GM18508 (cell line): ENCODE measurements around the gene PDGFB.

Source experiments
- ATAC-seq: cut with Tn5 transposase; IDR thresholded peaks from one replicate; pipeline ENCODE4 v1.9.1; 2021; ENCODE audit warnings: moderate number of reproducible peaks; ENCODE audit not compliant: insufficient read depth, unreplicated experiment

PDGFB gene

DNA sequence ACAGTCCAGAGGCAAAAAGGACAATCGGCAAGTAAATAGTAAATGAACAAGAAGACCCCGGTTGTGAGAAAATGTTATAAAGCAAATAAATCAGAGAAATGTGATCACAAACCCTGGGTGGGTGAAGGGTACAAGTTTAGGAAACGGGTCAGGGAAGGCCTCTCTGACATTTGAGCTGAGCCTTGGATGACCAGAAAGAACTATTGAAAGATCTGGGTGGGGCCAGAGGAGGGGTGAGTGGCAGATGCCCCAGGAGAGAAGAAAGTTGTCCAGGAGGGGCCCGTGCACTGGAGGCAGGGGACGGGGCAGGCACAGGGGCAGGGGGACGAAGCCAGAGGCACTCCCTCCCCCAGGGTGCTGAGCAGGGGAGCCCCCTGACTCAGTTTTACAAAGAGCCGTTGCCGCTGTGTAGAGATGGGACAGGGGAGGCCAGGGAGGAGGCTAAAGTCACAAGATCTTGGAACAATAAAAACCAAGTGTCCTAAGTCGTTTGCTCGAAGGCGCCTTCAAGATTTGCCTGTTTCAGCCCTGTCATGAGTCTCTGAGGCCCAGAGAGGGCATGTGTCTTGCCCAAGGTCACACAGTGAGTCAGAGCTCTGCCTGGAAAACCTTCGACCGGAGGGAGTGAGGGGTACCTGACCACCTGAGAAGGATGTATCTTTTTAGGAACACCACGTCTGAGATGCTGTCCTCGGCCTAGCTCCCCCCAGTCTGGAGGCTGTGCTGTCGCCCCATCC is 10.8 kb upstream of the PDGFB start:
- no peak for ATAC-seq

DNA sequence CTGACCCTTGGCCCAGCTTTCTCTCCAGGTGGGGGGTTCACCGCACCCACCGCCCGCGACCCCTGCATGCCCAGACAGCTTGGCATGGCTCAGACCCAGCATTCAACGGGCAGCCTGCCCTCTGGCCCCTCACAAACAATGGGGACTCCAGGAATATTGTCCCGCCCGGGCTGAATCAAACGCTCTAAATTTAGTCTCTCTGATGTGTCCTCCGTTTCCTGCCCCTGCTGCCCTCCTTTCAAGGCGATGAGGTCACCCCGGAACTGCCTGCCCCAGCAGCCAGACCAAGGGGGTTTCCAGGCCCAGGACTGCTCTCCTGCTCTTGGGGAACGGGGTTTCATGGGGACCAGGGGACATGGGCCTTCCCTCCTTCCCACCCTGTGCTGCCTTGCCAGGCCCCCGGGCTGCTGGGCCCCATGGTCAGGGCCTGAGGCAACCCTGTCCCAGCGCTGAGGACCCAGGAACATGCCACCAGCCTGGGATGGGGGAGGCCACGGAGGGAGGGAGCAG is 10.1 kb upstream of the PDGFB start:
- ATAC-seq, result no peak

DNA sequence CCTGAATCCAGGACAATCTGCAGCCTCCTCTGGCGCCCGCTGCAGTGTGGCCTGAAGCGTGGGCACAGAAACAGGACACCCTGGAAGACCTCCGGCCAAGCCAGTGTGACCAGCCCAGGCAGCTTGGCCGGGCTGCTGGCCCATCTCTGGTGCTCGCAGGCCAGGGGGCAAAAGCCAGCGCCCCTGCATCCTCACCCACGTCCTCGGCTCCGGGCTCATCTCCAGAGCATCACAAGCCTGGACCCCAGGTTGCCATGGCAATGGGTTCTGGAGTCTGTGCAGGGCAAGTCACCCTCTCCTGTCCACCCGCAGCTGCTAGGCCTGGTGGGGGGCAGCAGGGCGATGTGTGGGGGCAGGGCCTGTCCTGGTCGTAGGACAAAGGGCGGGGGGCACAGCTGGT is 9.3 kb upstream of the PDGFB start:
- ATAC-seq, result no peak

DNA sequence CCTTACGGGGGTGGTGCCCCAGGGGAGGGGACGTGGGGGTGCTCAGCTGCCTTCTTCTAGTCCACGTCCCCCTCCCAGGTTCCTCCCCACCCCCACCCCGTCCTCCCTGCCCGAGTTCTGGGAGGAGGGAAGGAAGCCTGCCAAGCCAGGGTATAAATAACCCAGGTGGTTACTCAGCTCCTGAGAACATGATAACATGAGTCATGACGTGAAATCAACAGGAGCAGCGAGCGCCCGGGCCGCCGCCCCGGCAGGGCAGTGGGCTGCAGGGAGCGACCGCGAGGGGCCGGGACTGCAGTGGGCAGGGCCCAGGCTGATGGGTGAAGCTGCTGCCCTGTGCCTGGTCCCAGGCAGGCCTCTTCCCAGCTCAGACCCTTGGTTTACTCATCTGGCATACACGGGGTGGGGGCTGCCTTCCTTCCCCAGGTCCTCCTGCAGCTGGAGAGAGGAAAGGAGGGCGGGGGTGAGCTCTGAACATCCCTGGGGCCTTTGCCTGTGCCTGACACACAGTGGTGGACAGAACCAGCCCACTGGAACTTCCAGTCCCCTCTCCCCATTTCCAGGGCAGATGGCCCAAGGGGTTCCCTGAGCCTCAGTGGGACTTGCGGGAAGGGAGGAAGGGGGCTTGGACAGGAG is 8.8 kb upstream of the PDGFB start:
- ATAC-seq, result no peak

DNA sequence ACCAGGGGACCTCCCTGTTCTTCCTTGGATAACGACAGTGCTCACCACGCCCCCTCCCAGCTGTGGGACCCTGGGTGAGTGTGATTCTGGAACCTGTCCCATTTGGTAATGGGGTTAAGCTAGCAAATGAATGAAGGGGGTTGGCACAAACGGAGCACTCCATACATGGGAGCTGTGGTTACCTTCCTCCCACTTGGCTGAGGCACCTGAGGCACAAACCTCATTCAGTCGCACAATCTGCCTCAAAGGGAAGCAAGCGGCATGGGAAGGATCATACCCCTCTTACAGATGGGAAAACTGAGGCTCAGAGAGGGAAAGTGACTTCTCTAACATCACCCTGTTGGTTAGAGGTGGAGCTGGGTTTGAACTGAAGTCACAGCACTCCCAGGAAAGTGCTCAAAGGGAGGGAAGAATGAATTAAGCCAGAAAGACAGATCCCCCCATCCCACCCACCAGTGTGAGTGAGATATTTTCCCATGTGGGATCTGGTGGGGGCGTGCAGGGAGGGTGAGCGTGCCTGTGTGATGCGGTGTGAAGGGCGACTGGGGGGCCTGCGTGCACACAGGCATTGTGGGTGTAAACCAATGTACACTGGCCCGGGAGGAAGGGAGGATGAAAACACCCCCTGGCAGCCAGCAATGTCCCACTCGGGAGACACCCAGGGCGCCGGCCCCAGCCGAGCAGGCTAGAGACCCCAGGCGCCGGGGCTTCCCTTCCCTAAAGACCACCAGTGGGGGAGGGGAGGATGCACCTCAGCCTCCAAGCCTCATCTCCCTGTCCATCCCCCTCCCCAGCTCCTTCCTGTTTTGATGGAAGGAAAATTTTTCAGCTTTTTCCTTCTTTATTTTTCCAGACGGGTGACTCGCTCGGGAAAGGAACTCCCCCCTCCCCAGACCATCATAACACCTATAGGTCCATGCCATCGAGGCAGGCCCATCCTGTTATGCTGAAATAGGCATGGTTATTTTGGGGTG is 8.0 kb upstream of the PDGFB start:
- ATAC-seq, result no peak

DNA sequence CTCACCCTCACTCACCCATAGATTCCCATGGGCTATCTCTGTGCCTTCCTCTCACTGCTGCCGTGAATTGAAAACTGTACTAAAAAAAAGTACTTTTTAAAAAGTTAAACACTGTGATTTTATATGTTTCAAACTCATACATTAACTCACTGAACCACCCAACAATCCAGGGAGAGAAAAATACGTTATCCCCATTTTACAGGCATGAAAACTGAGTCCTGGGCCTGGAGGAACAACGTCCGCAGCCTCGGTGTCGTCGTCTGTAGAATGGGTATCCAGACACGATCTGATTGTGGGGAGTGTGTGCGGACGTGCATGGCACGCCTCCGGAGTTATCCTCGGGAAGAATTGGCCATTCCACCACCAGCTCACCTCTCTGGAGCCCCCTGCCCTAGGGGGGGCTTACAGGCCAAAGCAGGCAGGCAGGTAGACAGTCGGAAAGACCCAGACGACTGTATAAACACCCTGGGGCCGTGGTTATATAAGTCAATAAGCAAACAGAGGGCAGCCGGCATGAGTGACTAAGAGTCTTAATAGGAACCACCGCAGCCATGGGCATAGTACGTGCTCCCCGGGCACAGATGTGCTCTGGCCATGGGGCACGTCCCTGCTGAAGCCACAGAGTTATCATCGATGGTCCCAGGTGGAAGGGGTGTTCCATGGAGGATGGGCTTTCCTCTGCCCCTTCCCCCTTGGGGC is 7.1 kb upstream of the PDGFB start:
- no peak for ATAC-seq

DNA sequence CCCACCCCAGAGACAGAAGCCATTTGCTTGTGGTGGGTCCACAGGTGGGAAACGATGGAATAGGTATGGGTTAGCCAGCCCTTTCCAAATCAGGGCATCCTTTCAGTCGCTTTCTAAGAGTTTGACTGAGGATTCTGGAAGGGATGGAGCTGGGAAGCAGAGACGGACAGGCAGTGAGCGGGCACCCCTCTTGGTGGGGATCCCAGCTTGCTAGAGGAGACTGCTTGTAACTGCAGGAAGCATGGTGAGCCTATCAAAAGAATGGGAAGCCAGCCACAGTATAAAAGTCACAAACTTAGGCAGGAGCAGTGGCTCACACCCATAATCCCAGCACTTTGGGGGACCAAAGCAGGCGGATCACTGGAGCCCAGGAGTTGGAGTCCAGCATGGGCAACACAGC is 6.1 kb upstream of the PDGFB start:
- ATAC-seq, result no peak

DNA sequence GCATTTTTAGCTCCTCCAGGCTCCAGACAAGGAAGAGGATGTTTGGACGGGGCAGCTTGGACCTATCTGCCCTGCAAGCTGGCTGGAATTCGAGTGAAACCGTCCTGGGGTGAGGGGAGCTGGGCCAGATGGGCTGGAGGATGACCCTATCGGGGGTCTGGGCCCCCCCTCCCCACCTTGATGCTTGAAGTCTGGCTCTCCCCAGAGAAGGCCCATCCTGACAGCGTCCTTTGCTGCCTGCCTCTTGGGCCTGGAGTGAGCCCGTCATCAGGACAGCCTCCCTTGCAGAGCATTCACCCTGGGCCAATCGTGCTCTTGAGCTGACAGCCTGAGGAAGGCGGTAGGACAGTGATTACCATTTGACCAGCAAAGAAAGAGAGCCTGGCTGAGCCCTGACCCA is 5.3 kb upstream of the PDGFB start:
- no peak for ATAC-seq

DNA sequence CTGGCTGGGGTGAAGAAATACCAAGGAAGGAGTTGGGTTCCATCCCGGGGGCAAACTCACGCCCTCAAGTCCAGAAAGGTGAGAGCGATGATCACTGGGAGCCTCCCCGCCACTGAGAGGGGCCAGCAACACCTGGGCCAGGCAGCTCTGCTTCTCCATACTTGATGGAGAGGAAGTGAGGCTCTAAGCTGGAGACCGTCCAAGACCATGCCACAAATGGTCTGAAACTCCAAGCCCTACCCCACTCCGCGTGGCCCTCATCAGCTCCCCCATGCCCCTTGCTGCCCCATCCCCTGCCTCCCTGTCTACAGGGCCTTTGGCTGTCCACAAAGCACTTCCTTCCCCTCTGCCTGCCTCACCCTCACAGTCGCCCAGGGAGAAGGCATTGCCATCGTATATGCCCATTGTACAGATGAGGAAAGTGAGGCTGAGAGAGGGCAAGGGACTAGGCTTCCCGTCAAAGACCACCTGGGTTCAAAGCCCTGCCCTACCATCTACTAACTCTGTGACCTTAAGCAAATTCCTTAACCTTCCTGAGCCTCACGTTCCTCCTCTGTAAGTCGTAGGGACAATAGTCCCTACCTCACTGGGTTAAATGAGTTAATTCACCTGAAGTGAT is 4.4 kb upstream of the PDGFB start:
- ATAC-seq, result no peak

DNA sequence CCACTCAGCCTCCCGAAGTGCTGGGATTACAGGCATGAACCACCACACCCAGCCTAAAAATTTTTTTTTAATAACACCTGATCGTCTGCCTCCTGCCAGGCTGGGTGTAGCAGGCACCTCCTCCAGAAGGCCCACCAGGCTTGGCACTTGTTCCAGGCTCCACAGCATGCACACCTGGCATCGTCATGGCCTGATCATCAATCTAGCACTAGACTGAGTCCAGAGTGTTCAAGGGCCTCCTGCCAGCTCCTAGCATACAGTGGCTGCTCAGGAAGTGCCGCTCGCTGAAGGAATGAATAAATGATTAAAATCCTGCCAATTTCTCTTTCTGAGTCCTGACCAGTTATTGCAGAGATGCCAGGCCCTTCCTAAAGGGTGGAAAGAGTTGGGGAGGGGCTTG is 3.5 kb upstream of the PDGFB start:
- ATAC-seq, result no peak

DNA sequence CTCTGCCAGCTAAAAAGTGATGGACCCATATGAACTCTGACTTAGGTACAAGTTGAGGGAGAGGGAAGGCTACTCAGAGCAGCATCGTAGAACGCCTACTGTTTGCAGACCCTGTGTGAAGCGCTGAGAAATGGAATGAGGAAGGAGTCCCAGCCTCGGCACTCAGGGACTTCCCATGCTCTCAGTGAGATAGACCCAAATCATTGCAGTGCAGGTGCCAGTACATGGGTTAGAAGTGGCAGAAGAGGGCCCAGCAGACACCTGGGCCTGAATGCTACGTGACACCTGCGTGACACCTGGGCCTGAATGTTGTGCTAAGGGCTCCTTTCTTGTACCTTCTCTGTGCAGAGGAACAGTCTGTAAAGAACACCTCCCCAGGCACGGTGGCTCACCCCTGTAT is 2.6 kb upstream of the PDGFB start:
- ATAC-seq, result no peak

DNA sequence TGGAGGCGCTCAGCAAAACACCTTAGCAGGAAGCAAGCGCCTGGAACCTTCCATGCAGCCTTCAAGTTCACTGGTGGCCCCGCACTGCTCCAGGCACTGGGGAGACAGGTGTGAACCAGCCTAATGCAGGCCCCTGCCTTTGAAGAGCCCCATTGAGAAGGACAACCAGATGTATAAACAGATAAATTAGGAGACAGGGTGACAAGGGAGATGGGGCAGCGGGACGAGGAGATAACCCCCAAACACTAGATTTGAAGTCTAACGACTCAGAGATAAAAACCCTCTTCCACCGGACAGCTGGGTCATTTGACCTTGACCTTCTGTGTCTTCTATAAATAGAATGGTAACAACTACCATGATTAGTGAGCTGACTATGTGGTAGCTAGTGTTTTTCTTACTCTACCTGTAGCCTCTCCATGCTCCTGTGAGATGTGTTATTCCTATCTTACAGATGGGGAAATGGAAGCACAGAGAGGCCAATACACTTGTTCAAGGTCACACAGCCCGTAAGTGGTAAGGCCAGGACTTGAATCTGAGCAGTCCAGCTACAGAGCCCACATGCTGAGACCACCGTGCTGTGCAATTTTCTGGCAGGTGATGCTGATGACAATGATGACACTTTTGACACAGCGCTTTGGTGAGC is 2.0 kb upstream of the PDGFB start:
- no peak for ATAC-seq

DNA sequence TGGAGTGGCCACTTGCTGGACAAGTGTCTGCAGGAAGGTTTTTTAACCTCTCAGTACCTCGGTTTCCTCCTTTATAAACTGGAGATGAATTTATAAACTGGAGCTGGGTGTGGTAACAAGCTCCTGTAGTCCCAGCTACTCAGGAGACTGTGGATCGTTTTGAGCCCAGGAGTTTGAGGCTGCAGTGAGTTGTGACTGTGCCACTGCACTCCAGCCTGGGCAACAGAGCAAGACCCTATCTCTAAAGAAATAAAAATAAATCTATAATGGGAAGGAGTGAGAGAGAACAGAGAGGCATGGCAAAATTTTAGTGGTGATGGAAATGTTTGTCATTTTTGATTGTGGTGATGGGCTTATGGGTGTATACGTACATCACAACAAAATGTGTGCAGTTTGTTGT is 1.4 kb upstream of the PDGFB start:
- ATAC-seq, result no peak

DNA sequence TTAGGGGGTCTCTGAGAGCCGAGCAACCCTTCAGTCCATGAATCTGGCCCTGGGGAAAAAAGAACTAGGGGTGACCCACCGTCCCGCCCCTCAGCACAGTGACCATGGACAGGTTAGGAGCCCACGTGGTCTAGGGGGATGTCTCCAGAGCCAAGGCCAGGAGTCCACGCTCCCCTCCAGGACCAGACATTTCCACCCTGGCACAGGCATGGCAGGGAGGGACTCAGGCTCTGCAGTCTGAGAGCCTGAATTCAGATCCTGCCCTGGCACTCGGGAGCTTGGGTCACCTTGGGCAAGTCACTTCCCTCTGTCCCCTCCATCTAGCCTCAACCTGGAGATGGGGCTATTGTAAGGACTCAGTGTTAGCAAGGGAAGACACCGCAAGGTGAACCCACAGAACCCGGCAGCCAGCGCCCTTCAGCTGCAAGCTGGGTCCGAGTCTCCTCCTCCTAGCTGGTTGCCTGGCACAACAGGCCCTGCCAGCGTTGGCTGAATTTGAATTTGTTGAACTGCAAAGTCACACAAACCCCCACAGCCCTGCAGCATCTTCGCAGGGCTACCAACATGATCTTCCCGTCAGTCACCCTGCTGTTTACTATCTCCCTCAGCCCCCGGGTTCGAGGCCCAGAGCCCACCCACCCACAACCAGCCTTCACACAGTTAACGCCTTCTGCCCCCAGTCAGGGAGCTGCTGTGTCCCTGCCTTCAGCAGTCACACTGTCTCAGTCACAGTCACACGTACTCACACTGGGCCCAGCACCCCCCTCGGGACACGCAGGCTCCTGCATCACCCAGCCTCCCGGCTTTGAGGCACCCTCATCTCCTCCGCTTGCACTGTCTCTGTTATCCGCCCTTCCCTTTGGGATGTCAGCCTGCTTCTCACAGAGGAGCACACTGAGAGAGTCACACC is 603 bp upstream of the PDGFB start:
- no peak for ATAC-seq

DNA sequence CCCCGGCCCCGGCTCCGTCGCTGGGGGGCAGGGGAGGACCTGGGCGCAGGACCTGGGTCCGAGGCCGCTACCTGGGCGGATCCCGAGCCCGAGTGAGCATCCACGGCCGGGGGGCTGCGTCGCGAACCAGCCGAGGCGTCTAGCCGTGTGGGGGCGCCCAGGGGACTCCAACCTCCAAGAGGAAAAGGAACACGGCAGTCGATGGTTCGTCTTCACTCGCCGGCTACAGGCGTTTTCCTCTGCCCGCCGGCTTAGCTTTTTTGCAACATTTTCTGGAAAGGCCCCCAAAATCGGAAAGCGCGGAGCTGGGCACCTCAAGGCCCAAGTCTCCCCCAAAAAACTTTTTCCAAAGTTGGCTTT is 666 bp downstream of the PDGFB start:
- ATAC-seq, result no peak

DNA sequence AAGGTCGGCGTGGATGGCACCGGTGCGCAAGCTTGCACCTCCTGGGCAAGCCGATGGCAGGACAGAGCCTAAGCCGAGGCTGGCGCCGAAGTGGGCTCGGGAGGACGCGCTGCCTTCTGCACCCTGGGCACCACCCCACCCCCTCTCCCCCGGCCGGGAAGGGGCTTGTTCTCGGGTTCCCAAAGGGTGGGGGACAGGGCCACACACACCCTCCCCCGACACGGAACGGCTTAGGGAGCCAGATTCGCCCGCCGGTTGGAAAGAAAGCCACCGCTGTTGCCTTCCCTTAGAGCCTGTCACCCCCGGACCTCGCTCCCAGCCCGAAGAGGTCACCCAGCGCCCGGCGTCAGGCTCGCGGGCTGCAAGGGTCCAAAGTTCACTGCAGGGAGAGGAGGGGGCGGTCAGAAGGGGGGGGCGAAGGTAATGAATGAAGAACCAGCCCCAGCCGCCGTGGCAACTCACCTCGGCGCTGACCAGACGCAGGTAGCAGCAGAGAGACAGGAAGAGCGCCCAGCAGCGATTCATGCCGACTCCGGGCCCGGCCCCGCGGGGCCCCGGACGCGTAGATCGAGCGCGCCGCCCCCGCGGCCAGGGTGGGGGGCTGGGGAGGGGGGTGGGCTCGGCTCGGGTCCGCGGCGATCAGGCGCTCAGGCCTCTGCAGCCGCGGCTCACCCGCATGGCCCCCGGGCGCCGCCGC is 1.2 kb downstream of the PDGFB start:
- no peak for ATAC-seq

DNA sequence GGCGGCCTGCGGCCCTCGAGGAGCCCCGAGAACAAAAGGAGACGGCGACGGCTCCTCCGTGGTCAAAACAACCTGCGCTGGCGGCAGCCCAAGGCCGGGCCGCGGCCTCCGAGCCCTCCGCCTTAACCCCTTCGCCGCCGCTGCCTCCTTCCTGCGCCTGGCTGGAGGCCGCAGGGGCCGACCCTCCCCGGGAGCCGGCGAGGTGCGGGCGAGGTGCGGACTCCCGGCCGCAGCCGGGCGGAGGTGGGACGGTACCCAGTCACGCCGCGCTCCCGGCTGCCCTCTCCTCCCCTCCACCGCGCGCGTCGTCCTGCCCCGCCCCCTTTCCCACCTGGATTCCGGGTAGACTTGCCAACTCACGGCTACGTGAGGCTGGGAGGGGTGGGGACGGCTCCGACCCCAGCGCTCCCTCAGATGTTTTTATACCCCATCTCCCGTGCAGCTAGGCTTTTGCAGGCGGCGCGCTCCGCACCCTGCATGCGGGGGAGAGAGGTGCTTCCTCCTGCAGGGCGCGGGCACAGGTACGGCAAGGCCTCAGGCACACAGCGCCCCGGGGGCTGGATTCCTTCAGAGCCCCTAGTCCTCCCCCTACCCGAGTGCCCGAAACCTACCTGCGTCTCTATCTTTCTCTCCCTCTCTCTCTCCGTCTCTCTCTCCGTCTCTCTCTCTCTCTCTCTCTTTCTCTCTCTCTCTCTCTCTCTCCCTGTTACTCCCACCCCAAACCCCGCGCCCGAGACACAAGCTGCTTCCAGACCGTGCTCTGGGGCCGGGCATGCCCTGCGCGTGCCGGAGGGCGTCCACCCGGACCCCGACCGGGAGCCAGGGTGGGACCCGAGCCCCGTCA is 2.0 kb downstream of the PDGFB start:
- no peak for ATAC-seq
